Esophagus squamous epithelium (tissue), 4 donors: ENCODE measurements around the gene LHPP.

Experiments used
- CTCF ChIP-seq, 6 experiments: fragments of 450-650 bp in 4 of 6; fragments of 200-600 bp in 2 of 6; sonication (generic) in 2 of 6; IDR thresholded peaks; one replicate each; pipeline ENCODE4 v1.5.1; 2016 to 2019; ENCODE audit warnings: antibody characterized with exemption in 6 of 6, mild to moderate bottlenecking in 4 of 6, moderate library complexity in 4 of 6
- POLR2A ChIP-seq, 4 donors: fragments of 450-650 bp; IDR thresholded peaks; one replicate each; pipeline ENCODE4 v1.6.1; 2017; ENCODE audit warnings: antibody characterized with exemption in 4 of 4, mild to moderate bottlenecking in 4 of 4, moderate library complexity in 3 of 4

GRCh38 chr10:124446830-124447750 is 14.5 kb upstream of the LHPP start:
- TF ChIP-seq CTCF (IDR thresholded peaks at IDR 0.05) (no peak), POLR2A (IDR thresholded peaks at IDR 0.05) (no peak)
